Neural cell (in vitro differentiated cells): Measurements from ENCODE around the gene MPND.

Source experiments
- CTCF ChIP-seq: fragments of 450-650 bp; IDR thresholded peaks from 2 replicates; pipeline ENCODE4 v1.5.1; 2014; ENCODE audit warnings: antibody characterized with exemption, mild to moderate bottlenecking, moderate library complexity; ENCODE audit not compliant: poor library complexity, severe bottlenecking
- POLR2AphosphoS5 ChIP-seq: IDR thresholded peaks from 2 replicates; pipeline ENCODE4 v1.6.1; 2012
- TF ChIP-seq, protein P1 (sequence below): IDR thresholded peaks from 2 replicates; pipeline ENCODE4 v1.6.1; 2012; ENCODE audit warnings: borderline replicate concordance

- TF ChIP-seq CTCF (no peak), POLR2AphosphoS5 (no peak)
- TF ChIP-seq, protein P1, sequence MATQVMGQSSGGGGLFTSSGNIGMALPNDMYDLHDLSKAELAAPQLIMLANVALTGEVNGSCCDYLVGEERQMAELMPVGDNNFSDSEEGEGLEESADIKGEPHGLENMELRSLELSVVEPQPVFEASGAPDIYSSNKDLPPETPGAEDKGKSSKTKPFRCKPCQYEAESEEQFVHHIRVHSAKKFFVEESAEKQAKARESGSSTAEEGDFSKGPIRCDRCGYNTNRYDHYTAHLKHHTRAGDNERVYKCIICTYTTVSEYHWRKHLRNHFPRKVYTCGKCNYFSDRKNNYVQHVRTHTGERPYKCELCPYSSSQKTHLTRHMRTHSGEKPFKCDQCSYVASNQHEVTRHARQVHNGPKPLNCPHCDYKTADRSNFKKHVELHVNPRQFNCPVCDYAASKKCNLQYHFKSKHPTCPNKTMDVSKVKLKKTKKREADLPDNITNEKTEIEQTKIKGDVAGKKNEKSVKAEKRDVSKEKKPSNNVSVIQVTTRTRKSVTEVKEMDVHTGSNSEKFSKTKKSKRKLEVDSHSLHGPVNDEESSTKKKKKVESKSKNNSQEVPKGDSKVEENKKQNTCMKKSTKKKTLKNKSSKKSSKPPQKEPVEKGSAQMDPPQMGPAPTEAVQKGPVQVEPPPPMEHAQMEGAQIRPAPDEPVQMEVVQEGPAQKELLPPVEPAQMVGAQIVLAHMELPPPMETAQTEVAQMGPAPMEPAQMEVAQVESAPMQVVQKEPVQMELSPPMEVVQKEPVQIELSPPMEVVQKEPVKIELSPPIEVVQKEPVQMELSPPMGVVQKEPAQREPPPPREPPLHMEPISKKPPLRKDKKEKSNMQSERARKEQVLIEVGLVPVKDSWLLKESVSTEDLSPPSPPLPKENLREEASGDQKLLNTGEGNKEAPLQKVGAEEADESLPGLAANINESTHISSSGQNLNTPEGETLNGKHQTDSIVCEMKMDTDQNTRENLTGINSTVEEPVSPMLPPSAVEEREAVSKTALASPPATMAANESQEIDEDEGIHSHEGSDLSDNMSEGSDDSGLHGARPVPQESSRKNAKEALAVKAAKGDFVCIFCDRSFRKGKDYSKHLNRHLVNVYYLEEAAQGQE, result no peak
Measured at GRCh38 chr19:4322942-4323665, 20.3 kb upstream of the MPND start.
